ENCODE results near the gene ZNF526.
A peak's percentile ranks its signal among the peaks of the same experiment; 100 is the strongest.

Gene ZNF526

GRCh38 chr19:42219812-42220750 is at the start of gene ZNF526:
ZNF526 (plus strand) TSS chr19:42220312; CDS start chr19:42224404, 4,092 bp downstream.
- peak; percentile 99 for DNase-seq (ENCODE audit: low spot score)

- DNase-seq (ENCODE audit: low spot score) = no peak
These were observed 49.4 kb upstream of the ZNF526 start for GRCh38 chr19:42170715-42171114.

- DNase-seq (ENCODE audit: low spot score) = no peak
These were observed 47.9 kb upstream of the ZNF526 start for GRCh38 chr19:42172261-42172660.

DNA sequence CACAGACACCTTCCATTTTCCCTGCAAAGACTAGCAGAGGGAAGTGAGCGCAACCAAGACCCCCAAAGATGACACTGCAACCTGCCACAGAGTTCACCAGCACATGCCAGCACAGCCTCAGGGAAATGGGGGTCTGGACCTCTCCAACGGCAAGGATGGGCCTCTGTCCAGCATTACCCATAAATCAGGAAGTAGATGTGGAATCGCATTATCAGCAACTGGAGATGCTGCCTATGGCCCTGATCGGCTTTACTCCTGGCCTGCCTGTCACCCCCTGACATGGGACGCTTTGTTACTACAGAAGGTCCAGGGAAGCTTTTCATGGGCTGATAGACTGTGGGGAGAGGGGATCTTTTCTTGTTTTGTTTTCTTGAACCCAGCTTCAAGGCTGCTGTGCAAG is 46.4 kb upstream of the ZNF526 start:
- DNase-seq (ENCODE audit: low spot score) = no peak

GRCh38 chr19:42174188-42174587 is 45.9 kb upstream of the ZNF526 start:
- no peak for DNase-seq (ENCODE audit: low spot score)

DNA sequence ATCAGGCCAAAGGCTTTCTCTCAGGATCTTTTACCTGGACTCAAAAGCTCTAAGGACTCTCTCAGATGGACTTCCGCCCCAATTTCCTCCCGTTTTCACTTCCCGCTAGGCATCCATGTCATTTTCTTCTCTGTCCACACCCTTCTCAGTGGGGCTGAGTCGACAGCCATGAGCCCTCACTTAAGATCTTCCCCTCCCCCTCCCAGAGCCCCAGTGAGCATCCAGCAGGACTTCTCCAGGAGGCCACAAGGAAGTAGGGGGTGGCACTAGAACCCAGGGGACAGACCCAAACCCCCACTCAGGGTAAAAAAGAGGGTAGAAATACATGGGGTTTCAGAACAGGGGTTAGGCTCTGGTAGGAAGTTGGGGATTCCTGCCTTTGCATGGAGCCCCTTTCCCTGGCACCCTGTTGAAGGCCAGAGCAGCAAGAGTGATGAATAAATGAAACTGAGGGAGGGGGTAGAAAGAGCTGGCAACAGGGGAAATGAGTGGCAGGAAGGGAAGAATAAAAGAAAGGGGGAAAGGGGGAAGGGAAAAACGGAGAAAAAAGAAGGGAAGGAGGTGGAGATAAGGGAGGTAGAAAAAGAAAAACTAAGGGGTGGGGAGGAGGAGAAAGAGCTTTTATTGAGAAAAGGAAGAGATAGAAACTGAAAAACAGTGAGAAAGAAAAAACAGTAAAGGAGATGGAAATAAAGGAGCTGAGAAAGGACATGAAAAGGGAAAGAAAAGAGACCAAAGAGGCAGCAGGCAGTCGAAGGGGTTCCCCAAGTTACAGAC is 45.0 kb upstream of the ZNF526 start:
- DNase-seq (ENCODE audit: low spot score) = no peak

DNA sequence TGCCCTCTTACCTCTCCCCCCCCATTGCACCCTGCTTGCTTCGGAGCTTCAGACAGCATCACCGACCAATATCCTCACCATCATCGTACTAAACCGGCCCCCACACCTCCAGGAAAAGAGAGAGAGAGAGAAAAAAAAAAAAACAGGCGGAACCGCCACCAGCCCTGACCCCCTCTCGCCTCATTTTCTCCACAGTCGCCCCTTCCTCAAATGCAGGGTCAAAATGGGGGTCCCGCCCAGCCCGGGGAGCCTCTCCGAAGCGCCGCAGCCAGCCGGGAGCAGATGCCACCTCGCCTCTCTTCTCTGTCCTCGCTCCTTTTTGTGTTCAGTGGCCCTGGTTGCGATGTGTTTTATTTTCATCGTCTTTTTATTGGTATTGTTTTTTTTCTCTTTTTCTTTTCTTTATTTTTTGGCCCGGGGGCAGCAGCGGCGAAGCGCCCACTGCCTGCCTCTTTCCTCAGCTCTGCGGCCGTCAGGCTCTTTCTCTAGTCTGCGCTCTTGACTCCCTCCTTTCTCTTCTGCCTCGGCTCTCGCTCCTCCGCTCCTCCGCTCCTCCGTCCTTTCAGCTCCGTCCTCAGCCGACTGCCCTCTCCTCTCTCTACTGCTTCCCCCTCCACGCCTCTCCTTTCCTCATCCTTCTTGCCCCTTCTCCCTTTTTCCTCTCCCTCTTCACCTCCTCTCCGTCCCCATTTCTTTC is 44.0 kb upstream of the ZNF526 start:
- no peak for DNase-seq (ENCODE audit: low spot score)

DNA sequence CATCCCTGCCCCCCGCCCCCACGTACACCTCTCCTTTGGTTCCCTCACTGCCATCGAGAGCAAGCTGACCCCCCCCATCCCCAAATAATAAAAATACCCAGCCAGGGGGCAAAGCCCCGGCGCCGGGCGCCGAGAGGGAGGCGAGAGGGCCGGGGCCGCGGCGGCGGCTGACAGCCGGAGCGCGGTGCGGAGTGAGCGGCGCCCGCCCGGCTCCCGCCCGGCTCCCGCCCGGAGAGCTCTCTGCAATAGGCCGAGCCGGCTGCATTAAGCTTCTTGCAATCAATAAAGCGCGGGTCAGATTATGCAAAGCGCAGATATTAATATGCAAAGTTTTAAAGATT is 43.5 kb upstream of the ZNF526 start:
- DNase-seq (ENCODE audit: low spot score) = no peak

DNA sequence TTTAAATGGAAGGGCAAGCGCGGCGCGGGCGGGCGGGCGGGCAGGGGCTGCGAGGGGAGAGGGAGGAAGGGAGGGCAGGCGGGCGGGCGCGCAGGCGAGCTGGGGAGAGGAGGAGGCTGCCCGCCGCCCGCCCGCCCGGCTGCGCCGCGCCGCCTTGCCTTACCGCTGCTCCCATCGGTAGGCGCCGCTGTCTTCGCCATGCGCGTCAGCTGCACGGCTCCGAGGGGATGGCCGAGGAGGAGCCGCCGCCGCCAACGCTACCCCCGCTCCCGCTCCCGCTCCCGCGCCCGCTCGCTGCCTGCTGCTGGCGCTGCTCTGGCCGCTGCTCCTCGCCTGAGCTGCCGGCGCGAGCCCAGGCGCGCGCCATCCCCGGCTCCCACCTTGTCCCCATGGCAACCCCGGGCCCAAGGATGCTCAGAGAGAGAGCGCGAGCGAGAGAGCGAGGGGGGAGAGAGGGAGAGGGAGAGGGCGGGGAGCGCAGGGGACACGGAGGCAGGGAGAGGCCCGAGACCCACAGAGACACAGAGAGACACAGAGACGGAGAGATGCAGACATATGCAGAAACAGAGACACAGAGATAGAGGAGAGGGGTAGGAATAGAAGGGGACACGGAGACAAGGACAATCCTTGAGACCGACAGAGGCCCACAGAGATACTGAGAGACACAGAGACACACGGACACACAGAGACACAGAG is 43.0 kb upstream of the ZNF526 start:
- no peak for DNase-seq (ENCODE audit: low spot score)

DNA sequence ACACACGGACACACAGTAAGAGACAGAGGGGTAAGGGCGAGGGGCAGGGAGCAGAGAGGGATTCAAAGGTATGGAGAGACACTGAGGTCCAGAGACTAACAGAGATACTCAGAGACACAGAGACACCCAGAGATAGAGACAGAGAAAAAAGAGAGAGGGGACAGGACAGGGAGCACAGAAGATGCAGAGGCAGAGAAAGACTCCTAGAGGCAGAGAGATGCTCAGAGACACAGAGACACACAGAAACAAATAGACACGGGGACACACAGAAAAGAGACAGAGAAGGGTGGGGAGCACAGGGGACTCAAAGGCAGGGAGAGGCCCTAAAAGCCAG is 42.5 kb upstream of the ZNF526 start:
- no peak for DNase-seq (ENCODE audit: low spot score)

DNA sequence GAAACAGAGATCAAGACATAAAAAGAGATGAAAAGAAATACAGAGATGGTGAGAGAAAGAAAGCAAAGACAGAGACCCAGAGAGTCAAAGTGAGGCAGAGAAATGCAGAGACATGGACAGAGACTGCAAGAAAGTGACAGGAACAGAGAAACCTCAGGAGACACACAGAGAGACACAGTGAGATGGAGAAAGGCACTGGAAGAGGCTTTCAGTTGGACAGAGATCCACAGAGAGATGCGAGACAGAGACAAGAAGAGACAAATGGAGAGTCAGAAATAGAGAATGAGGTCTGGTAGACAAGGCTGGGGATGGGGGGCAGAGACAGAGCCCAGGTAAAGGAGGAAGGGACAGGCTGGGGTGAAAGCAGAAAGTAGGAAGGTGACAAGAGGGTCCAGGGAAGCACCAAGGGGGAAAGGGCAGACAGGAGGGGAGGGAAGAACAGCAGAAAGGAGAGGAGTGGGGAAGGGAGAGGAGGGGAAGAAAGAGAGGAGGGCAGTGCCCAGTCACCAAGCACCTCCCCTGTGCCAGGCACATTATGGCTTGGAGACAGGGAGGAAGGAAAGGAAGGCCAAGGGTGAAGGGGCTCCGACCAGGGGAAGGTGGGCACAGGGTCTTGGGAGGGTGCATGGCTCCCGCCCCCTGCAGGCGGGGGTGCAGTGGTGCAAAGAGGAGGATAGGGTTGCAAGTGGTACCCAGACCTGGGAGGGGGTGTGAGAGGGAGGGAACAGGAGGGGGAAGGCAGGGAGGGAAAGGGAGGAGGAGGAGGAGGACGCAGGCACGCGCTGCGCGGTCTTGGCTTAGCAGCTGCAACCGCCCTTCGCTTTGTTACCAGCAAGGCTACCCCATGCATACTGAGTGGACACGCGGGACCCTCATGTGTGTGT is 41.1 kb upstream of the ZNF526 start:
- no peak for DNase-seq (ENCODE audit: low spot score)

DNA sequence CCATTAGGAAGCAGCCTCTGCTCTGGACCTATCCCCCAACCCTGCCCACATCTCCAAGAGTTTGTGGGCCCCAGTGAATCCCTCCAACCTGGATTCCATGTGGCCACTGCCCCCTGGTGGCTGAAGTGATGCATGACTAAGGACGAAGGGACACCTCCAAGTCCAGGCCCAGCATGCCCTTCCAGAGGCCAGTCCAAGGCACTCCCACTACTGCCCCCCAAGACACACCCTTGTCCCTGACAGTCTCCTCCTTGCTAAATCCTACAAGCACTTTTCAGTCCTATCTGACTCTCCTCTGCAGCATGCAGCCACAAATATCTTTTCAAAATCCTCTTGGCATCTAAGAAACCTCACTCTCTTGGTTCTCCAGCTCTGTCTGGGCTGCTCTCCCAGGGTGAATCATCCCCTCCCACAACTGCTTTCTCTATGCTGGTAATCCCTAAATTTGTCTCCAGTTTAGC is 35.7 kb upstream of the ZNF526 start:
- DNase-seq (ENCODE audit: low spot score) = peak; percentile 80

- DNase-seq (ENCODE audit: low spot score) = no peak
These were observed 34.8 kb upstream of the ZNF526 start for GRCh38 chr19:42185277-42185676.

DNA sequence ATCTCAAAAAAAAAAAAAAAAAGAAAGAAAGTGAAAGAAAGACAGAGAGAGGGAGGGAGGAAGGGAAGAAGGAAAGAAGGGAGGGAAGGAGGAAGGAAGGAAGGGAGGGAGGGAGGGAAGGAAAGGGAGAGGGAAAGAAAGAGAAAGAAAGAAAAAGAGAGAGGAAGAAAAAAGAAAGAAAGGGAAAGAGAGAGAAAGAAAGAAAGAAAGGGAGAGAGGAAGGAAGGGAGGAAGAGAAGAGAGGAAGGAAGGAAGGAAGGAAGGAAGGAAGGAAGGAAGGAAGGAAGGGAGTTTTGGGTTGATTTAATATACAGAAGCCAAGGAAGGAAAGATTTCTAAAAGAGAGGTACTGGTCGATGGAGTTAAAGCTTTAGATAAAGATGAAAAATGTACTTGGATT is 31.4 kb upstream of the ZNF526 start:
- no peak for DNase-seq (ENCODE audit: low spot score)

DNA sequence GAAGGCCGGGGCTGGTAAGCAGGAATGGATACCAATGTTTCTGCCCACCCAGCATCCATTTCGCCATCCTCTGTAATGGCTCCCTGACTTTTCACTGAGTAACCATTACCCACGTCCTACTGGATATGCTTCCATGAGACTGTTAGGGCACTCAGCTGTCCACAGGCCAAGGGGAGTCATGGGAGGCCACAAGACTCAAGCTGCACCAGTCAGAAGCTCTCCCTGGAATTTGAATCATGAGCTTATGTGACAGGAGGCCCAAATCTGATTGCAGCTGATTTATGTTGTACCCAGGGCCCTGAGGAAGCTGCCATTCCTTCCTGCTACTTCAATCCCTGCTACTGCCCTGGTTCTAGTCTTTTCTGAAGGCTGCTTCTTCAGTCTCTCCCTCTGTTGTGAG is 31.0 kb upstream of the ZNF526 start:
- DNase-seq (ENCODE audit: low spot score) = no peak

GRCh38 chr19:42191330-42191729 is 28.8 kb upstream of the ZNF526 start:
- DNase-seq (ENCODE audit: low spot score) = no peak

- peak; percentile 33 for DNase-seq (ENCODE audit: low spot score)
These were observed 28.3 kb upstream of the ZNF526 start for GRCh38 chr19:42191855-42192254.

- no peak for DNase-seq (ENCODE audit: low spot score)
These were observed 26.8 kb upstream of the ZNF526 start for GRCh38 chr19:42193294-42193693.

- no peak for DNase-seq (ENCODE audit: low spot score)
These were observed 26.4 kb upstream of the ZNF526 start for GRCh38 chr19:42193706-42194105.

DNA sequence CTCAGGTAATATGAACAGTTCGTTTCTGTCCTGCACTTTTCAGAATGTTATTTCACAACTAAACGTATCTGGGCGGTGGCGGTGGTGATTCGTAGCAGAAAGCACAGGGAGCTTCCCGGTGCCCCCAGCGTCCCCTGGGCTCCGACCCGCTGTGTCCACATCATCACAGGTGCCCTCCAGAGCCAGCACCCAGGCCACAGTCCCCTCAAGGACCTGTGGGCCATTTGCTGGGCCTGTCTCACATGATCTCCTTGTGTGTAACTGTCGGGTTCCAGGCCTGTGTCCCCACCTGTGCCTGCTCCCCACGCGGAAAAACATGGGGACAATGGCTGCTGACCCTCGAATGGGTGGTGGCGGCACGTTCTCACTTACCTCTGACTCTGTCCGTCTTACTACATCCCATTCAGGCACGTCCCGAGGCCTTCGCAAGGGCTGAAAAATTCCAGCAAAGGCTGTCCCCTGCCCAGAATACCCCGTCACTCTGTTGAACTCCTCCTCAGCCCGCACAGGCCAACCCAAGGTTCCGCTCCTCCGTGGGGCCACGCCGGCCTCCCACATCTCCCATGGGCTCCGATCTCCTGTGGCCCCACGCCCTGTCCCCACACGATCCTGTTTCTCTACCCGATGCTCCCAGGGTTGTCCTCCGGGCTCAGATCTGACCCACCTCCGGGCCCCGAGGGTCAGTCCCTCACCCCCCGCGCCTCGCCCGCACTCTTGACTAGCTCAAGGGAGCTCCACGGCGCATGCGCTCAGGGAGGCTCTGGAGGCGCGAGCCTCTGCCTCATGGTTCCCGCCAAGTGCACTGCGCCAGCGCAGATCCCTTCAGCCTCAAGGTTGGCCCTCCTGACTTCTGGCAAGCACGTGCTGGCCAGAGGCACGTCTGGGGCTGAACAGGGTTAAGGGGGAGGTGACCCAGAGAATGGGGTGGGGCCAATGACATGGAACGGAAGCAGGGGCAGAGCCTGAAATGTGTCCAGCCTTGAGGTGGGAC is 23.8 kb upstream of the ZNF526 start:
- DNase-seq (ENCODE audit: low spot score) = no peak
